PC-9 (cell line): Measurements from ENCODE around the gene TRIM64. TPM values are rescaled to one million over a fixed set of nuclear protein-coding genes. Genes with fewer than 3 reads are reported as not detected.
"Not testable (repeated sequence)": the region's sequence is repeated elsewhere in the genome, so short reads cannot be mapped to it uniquely, and the experiment has no call there.

Source experiments
- Bru-seq: library from RNA; stranded (reverse); fragments of 400-500 nt; gene quantifications from one replicate; lab custom pipeline; 2021; lab: Mats Ljungman, UMichigan
- BruChase-seq, 2 experiments: library from RNA; stranded (reverse); fragments of 400-500 nt; gene quantifications; one replicate each; lab custom pipeline; 2021; lab: Mats Ljungman, UMichigan
- BruUV-seq: library from RNA; stranded (reverse); fragments of 400-500 nt; replicated peaks from 2 replicates; lab custom pipeline; 2021; lab: Mats Ljungman, UMichigan
- CTCF ChIA-PET: fragments of 300-600 bp; sonication (Branson Sonifier 250); formaldehyde crosslinking; loops from one replicate; lab custom pipeline; 2022; ENCODE audit warnings: antibody characterized with exemption; lab: Charles Lee
- POLR2A ChIA-PET: fragments of 300-600 bp; sonication (Branson Sonifier 250); formaldehyde crosslinking; loops from one replicate; lab custom pipeline; 2022; ENCODE audit warnings: antibody characterized with exemption; ENCODE audit not compliant: unreplicated experiment; lab: Charles Lee
- DNase-seq, 2 experiments: peaks; one replicate each; pipeline versions ENCODE4 v3.0.0 to v3.0.0-alpha.2; 2015 to 2022; ENCODE audit warnings: mixed read lengths in 1 of 2
- H2AFZ ChIP-seq: fragments of 200-600 bp; sonication (generic); 2 replicates; pipeline ENCODE4 v1.8.1; 2017; ENCODE audit warnings: antibody characterized with exemption
- H3F3A ChIP-seq: fragments of 200-600 bp; sonication (generic); 2 replicates; pipeline ENCODE4 v1.8.1; 2017; ENCODE audit warnings: antibody characterized with exemption, mild to moderate bottlenecking, low read depth; ENCODE audit not compliant: insufficient read depth
- H3K27ac ChIP-seq: fragments of 200-600 bp; sonication (generic); 2 replicates; pipeline ENCODE4 v1.6.1; 2016; ENCODE audit warnings: mixed run types
- H3K27me3 ChIP-seq: fragments of 200-600 bp; sonication (generic); 2 replicates; pipeline ENCODE4 v1.6.1; 2016; ENCODE audit warnings: low read depth, mixed run types; ENCODE audit not compliant: insufficient read depth
- H3K36me3 ChIP-seq: fragments of 200-600 bp; sonication (generic); 2 replicates; pipeline ENCODE4 v1.6.1; 2016; ENCODE audit warnings: low read depth, mixed run types
- H3K4me1 ChIP-seq: fragments of 200-600 bp; sonication (generic); replicated peaks from 2 replicates; pipeline ENCODE4 v1.6.1; 2016; ENCODE audit warnings: mixed run types; ENCODE audit not compliant: insufficient read depth
- H3K4me2 ChIP-seq: fragments of 200-600 bp; sonication (generic); 2 replicates; pipeline ENCODE4 v1.6.1; 2017; ENCODE audit warnings: mixed run types
- H3K4me3 ChIP-seq: fragments of 200-600 bp; sonication (generic); 2 replicates; pipeline ENCODE4 v1.6.1; 2016; ENCODE audit warnings: mixed run types
- H3K79me2 ChIP-seq: fragments of 200-600 bp; sonication (generic); 2 replicates; pipeline ENCODE4 v1.6.1; 2017; ENCODE audit warnings: low read depth, mixed run types
- H3K9me2 ChIP-seq: fragments of 200-600 bp; sonication (generic); 2 replicates; pipeline ENCODE4 v1.8.1; 2017; ENCODE audit warnings: mild to moderate bottlenecking; ENCODE audit not compliant: insufficient read depth
- H3K9me3 ChIP-seq: fragments of 200-600 bp; sonication (generic); 2 replicates; pipeline ENCODE4 v1.8.1; 2016; ENCODE audit warnings: low read depth; ENCODE audit not compliant: insufficient read depth
- H4K20me1 ChIP-seq: fragments of 200-600 bp; sonication (generic); 2 replicates; pipeline ENCODE4 v1.8.1; 2017; ENCODE audit not compliant: insufficient read depth
- EZH2 ChIP-seq: fragments of 200-600 bp; sonication (generic); IDR thresholded peaks from 2 replicates; pipeline ENCODE4 v1.8.0; 2017; ENCODE audit warnings: antibody characterized with exemption, low read depth
- intact Hi-C: fragments of 100-400 bp; cut with micrococcal nuclease; formaldehyde crosslinking; loops from one replicate; pipeline ENCODE4 v1.10.0; 2022; ENCODE audit not compliant: unreplicated experiment
- long read RNA-seq: library from polyadenylated mRNA; stranded (forward); transcript quantifications from one replicate; pipeline ENCODE4 v2.0.0, GENCODE V29; 2022
- total RNA-seq: library from RNA; stranded (reverse); gene quantifications from 2 replicates; pipeline ENCODE4 v1.2.3, GENCODE V29; 2021
- TF ChIP-seq, protein P1 (sequence below): fragments of 200-600 bp; sonication (generic); conservative IDR thresholded peaks from 2 replicates; pipeline ENCODE4 v1.6.1; 2017; ENCODE audit warnings: mixed run types, antibody characterized with exemption, mild to moderate bottlenecking, moderate library complexity

The TRIM64 gene
- total RNA-seq (not detected in 2 replicates), Bru-seq, nascent RNA (not detected), BruChase-seq, experiment 1, labeled RNA remaining after a 2-hour chase (not detected), BruChase-seq, experiment 2, labeled RNA remaining after a 6-hour chase (not detected)
- long read RNA-seq = 0 reads

GRCh38 chr11:89965737-89966136 is at the start of gene TRIM64:
Gene TRIM64 (plus strand): TSS chr11:89966037. CDS start chr11:89968504, 2,467 bp downstream.
- POLR2A ChIA-PET, H3K4me2 ChIP-seq, H3K36me3 ChIP-seq, H4K20me1 ChIP-seq, H3K27ac ChIP-seq, H3K79me2 ChIP-seq, H3K9me3 ChIP-seq, BruUV-seq, H3K27me3 ChIP-seq, CTCF ChIA-PET, H3K9me2 ChIP-seq, intact Hi-C loops, H3F3A ChIP-seq, H2AFZ ChIP-seq, H3K4me1 ChIP-seq, DNase-seq, H3K4me3 ChIP-seq: not testable (repeated sequence)

- no TSS peak for BruUV-seq
- Histone ChIP-seq H3K4me2 (no peak within 1 kb of the TSS), H3K27ac (no peak within 1 kb of the TSS), H3K4me1 (no peaks in the 10 kb centered on the region), H3K9me2 (no peaks in the 10 kb centered on the region), H3K79me2 (no peaks in the 10 kb centered on the region), H3K27me3 (0 out of 2 replicates have a peak, but pooled peaks cover 3% of the 10 kb centered on the region), H3F3A (no peaks in the 10 kb centered on the region), H3K9me3 (no peaks in the 10 kb centered on the region; the same call in 1 of the 2 replicates), H3K36me3 (no peaks in the 10 kb centered on the region), H3K4me3 (no peak within 1 kb of the TSS), H4K20me1 (no peaks in the 10 kb centered on the region), H2AFZ (no peak within 1 kb of the TSS)
- ChIA-PET POLR2A (no interaction called here), CTCF (no interaction called here)
- TF ChIP-seq EZH2 = no peak
- TF ChIP-seq, protein P1, sequence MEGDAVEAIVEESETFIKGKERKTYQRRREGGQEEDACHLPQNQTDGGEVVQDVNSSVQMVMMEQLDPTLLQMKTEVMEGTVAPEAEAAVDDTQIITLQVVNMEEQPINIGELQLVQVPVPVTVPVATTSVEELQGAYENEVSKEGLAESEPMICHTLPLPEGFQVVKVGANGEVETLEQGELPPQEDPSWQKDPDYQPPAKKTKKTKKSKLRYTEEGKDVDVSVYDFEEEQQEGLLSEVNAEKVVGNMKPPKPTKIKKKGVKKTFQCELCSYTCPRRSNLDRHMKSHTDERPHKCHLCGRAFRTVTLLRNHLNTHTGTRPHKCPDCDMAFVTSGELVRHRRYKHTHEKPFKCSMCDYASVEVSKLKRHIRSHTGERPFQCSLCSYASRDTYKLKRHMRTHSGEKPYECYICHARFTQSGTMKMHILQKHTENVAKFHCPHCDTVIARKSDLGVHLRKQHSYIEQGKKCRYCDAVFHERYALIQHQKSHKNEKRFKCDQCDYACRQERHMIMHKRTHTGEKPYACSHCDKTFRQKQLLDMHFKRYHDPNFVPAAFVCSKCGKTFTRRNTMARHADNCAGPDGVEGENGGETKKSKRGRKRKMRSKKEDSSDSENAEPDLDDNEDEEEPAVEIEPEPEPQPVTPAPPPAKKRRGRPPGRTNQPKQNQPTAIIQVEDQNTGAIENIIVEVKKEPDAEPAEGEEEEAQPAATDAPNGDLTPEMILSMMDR = no peak
- intact Hi-C loops = no loop called here
- no peak for DNase-seq
Measured at GRCh38 chr11:89922195-89922660, 43.6 kb upstream of the TRIM64 start, which contains the start of gene TRIM49D1. Gene TRIM49D1 (minus strand): TSS chr11:89922245. CDS start chr11:89917710, 4,535 bp downstream.

DNA sequence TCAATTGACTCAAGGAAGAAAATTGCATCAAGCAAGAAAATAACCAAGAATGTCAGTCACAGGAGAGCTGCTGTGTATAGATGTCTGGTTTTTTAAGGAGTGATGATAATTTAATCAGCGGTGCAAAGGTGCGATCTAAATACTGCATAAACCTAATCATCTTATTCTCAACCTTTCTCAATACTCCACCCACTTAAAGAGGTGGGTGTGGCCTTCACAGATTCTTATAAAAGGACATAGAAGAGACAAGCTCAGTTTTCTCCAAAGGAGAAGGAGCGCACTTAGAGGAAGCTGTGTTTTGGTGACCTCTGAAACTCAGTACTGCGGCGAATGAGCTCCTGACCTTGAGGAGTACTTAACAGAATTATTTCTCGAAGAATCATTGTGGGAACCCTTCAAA is 42.1 kb upstream of the TRIM64 start, which contains the start of gene TRIM49D2:
TRIM49D2 (plus strand) TSS at position 301 of the 400 bp plus-strand sequence. CDS start 2,698 bp downstream, outside the sequence.
- H3K36me3 ChIP-seq, H3K9me2 ChIP-seq, H3K4me1 ChIP-seq, H3K9me3 ChIP-seq, H3K27ac ChIP-seq, POLR2A ChIA-PET, H3K4me3 ChIP-seq, BruUV-seq, H2AFZ ChIP-seq, H3F3A ChIP-seq, intact Hi-C loops, H3K4me2 ChIP-seq, DNase-seq, H4K20me1 ChIP-seq, H3K27me3 ChIP-seq, CTCF ChIA-PET, H3K79me2 ChIP-seq: not testable (repeated sequence)

DNA sequence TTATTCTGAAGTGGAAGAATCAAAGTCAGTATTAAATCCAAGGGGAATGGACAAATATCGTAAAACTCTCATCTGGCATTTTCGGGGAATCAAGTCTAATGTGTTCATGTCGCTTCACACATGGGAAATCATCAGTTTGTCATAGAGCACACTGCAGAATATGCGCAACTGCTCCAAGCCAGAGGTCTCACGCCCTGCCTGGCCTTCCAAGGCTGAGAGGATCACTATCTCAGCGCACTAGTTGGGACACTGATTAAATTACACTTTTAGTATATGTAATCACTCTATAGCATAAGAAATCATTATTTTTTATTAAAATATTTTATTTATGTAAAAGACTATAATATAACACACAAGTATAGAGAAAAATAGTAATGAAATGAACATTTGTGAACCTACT is 5.0 kb upstream of the TRIM64 start:
- H2AFZ ChIP-seq, H3K9me3 ChIP-seq, DNase-seq, H3K79me2 ChIP-seq, H3K27me3 ChIP-seq, H3K9me2 ChIP-seq, H3K36me3 ChIP-seq, POLR2A ChIA-PET, CTCF ChIA-PET, intact Hi-C loops, H3K4me1 ChIP-seq, H3K4me3 ChIP-seq, H3K4me2 ChIP-seq, BruUV-seq, H4K20me1 ChIP-seq, H3K27ac ChIP-seq, H3F3A ChIP-seq: not testable (repeated sequence)

Other genes starting within 250 kb of the TRIM64 start
- not detected in 2 replicates for gene TRIM49, start 157.5 kb upstream of the TRIM64 start, total RNA-seq
- not detected in 2 replicates for gene TRIM64B, start 87.5 kb upstream of the TRIM64 start, total RNA-seq
- not detected in 2 replicates for gene TRIM49D1, start 43.8 kb upstream of the TRIM64 start, total RNA-seq
- not detected in 2 replicates for gene TRIM49D2, start 42.0 kb upstream of the TRIM64 start, total RNA-seq
- not detected in 2 replicates for gene TRIM49C, start 65.1 kb downstream of the TRIM64 start, total RNA-seq
- gene UBTFL1, start 119.9 kb downstream of the TRIM64 start, total RNA-seq = not detected in 2 replicates
- gene NAALAD2, start 168.6 kb downstream of the TRIM64 start, total RNA-seq = not detected in 2 replicates